Nephron progenitor cell (in vitro differentiated cells): Measurements from ENCODE around the gene CFL1.

ENCODE experiments used
- DNase-seq: peaks from one replicate; pipeline ENCODE4 v3.0.0; 2021
- H3K27ac Mint-ChIP-seq: 2 replicates; pipeline ENCODE4 v1.8.0; 2021; ENCODE audit warnings: mild to moderate bottlenecking, moderate library complexity, mixed read lengths
- H3K27me3 Mint-ChIP-seq: 2 replicates; pipeline ENCODE4 v1.8.0; 2021; ENCODE audit warnings: mild to moderate bottlenecking, low read depth, mixed read lengths; ENCODE audit not compliant: poor library complexity
- H3K36me3 Mint-ChIP-seq: 2 replicates; pipeline ENCODE4 v1.8.0; 2021; ENCODE audit warnings: low read depth, mixed read lengths
- H3K4me1 Mint-ChIP-seq: 2 replicates; pipeline ENCODE4 v1.8.0; 2021; ENCODE audit warnings: mixed read lengths
- H3K4me3 Mint-ChIP-seq: 2 replicates; pipeline ENCODE4 v1.8.0; 2021; ENCODE audit warnings: mild to moderate bottlenecking, moderate library complexity, mixed read lengths
- H3K9me3 Mint-ChIP-seq: 2 replicates; pipeline ENCODE4 v1.8.0; 2021; ENCODE audit warnings: mild to moderate bottlenecking, moderate library complexity, mixed read lengths
- CTCF ChIP-seq: fragments of 200-600 bp; sonication (generic); IDR thresholded peaks from 2 replicates; pipeline ENCODE4 v1.5.0; 2021; ENCODE audit warnings: antibody characterized with exemption

The CFL1 gene

DNA sequence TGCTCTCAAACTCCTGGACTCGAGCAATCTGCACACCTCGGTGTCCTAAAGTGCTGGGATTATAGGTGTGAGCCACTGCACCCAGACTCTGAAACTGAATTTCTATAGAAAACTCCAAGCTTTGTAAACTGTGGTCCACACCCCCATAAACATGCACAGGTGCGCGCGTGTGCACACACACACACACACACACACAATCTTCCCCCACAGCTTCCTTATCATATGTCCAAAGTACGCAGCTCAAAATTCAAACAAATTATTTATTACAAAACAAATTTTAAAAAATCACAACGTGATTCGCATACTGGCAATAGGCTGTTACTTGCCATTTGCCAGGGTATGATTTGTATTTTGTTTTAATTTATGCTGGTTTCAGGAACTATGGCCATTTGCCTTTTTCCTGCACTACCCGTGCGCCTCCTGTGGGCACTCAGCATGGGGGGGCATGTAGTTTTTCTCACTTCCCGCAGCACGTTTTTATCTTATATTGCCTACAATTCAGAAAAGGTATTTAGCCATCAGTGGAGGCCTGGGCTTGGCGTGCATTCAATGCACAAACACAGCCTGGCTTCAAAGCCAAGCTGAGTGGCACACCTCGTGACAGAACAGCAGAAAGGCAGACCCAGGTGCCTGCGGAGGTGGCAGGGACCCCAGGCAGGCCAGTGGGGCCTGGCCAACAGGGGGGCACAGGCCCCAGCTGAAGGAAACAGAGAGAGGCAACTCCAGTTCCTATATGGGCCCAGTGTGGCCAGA is 35.0 kb downstream of the CFL1 start:
- Mint-ChIP-seq H3K9me3 (no peaks in the 10 kb centered on the region), H3K27ac (no peak overlapping the region), H3K27me3 (peaks cover 9% of the 10 kb centered on the region), H3K36me3 (no peaks in the 10 kb centered on the region), H3K4me3 (no peak overlapping the region), H3K4me1 (peaks cover 18% of the 10 kb centered on the region)
- no peak for TF ChIP-seq CTCF
- DNase-seq = no peak

- H3K27ac Mint-ChIP-seq = peak overlapping the region; percentile 54
- no peaks in the 10 kb centered on the region for H3K9me3 Mint-ChIP-seq
- no peak for DNase-seq
- H3K4me3 Mint-ChIP-seq = no peak overlapping the region
- TF ChIP-seq CTCF = no peak
- peaks cover 34% of the 10 kb centered on the region for H3K4me1 Mint-ChIP-seq
- peaks cover 25% of the 10 kb centered on the region for H3K27me3 Mint-ChIP-seq
- peaks cover 6% of the 10 kb centered on the region for H3K36me3 Mint-ChIP-seq
These were observed 36.9 kb downstream of the CFL1 start for GRCh38 chr11:65821107-65821506.

GRCh38 chr11:65817835-65818680 is 39.9 kb downstream of the CFL1 start:
- peaks cover 11% of the 10 kb centered on the region for H3K36me3 Mint-ChIP-seq
- peak; percentile 99 for TF ChIP-seq CTCF
- DNase-seq = peak; percentile 99
- H3K27ac Mint-ChIP-seq = no peak overlapping the region
- H3K9me3 Mint-ChIP-seq = no peaks in the 10 kb centered on the region
- peak overlapping the region; percentile 87 for H3K4me3 Mint-ChIP-seq
- peaks cover 39% of the 10 kb centered on the region for H3K4me1 Mint-ChIP-seq
- peaks cover 26% of the 10 kb centered on the region for H3K27me3 Mint-ChIP-seq

- no peak overlapping the region for H3K27ac Mint-ChIP-seq
These were observed 40.6 kb downstream of the CFL1 start for GRCh38 chr11:65817312-65817834.

GRCh38 chr11:65816696-65817095 is 41.3 kb downstream of the CFL1 start:
- no peak for DNase-seq
- H3K36me3 Mint-ChIP-seq = peaks cover 11% of the 10 kb centered on the region
- H3K27ac Mint-ChIP-seq = no peak overlapping the region
- TF ChIP-seq CTCF = no peak
- no peaks in the 10 kb centered on the region for H3K9me3 Mint-ChIP-seq
- H3K4me1 Mint-ChIP-seq = peaks cover 39% of the 10 kb centered on the region
- H3K4me3 Mint-ChIP-seq = peak overlapping the region; percentile 87
- H3K27me3 Mint-ChIP-seq = peaks cover 30% of the 10 kb centered on the region

More at GRCh38 chr11:65817312-65817834, 40.6 kb downstream of the CFL1 start:
- TF ChIP-seq CTCF = no peak
- Mint-ChIP-seq H3K36me3 (peaks cover 11% of the 10 kb centered on the region), H3K4me1 (peaks cover 33% of the 10 kb centered on the region), H3K27me3 (peaks cover 28% of the 10 kb centered on the region), H3K9me3 (no peaks in the 10 kb centered on the region), H3K4me3 (peak overlapping the region; percentile 87)
- no peak for DNase-seq
